ENCODE data around the gene VWA5B2. TPM values are rescaled to one million over a fixed set of nuclear protein-coding genes. Genes with fewer than 3 reads are reported as not detected.

Gene VWA5B2
- total and polyA plus RNA-seq, 2 experiments from 2014 or later = 0.66 TPM; not detected in 1

DNA sequence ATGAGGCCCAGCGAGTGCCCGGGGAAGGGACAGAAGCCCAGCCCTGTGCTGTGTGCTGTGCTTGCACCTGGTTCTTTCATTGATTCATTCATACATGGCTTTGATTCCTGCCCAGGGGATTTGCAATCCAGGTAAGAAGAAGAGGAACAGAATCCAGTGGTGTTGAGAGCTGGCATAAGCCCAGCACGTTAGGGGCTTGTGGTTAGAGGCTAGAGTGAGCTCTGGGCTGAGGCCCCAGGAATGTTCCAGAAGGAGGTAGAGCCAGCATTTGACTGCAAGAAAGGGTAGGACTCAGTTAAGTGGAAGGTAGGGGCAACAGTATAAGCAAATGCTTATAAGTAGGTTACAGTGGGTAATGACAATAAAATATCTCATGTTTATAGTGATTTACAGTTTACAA lies 2.3 kb downstream of the VWA5B2 start (continued):
- TF ChIP-seq EZH2 (IDR thresholded peaks at IDR 0.05; ENCODE audit: low read depth, unreplicated experiment) = no peak
- TF ChIP-seq JUNB (IDR thresholded peaks at IDR 0.05; ENCODE audit: unreplicated experiment) = no peak
- TF ChIP-seq ZNF331 (CRISPR knock-in tag; IDR thresholded peaks at IDR 0.05; ENCODE audit: low read depth) = no peak
- TF ChIP-seq POLR2AphosphoS5 (IDR thresholded peaks at IDR 0.05; ENCODE audit: low read depth) = no peak
- TF ChIP-seq CREB1 (CRISPR knock-in tag; IDR thresholded peaks at IDR 0.05; ENCODE audit: low read depth) = no peak
- TF ChIP-seq, protein P1, sequence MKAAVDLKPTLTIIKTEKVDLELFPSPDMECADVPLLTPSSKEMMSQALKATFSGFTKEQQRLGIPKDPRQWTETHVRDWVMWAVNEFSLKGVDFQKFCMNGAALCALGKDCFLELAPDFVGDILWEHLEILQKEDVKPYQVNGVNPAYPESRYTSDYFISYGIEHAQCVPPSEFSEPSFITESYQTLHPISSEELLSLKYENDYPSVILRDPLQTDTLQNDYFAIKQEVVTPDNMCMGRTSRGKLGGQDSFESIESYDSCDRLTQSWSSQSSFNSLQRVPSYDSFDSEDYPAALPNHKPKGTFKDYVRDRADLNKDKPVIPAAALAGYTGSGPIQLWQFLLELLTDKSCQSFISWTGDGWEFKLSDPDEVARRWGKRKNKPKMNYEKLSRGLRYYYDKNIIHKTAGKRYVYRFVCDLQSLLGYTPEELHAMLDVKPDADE (IDR thresholded peaks at IDR 0.05) = no peak

DNA sequence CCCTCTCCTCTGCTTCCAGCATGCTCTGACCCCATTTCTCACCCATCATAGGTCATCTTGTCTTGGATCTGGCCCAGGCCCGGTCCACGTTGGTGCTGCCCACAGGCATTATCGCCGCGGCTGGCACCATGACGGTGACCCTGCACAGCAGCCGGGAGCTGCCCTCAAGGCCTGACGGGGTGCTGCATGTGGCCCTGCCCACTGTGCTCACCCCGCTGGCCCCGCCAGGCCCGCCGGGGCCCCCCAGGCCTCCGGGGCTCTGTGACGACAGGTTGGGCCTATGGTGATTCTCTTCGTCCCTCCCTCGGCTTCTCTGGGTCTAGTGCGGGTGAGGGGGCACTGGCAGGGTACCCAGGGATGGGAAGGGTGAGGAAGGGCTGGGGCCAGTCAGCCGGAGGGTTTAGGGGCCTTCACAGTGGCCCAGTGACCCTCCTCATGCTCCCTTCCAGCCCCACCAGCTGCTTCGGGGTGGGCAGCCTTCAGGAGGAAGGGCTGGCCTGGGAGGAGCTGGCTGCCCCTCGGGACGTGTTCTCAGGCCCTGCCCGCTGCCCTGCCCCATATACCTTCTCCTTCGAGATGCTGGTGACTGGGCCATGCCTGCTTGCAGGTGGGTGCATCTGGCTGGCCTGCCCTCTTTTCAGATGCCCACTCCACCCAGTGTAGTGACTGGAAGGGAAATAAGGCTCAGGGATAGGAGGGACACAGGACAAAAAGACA lies 3.9 kb downstream of the VWA5B2 start:
- Histone ChIP-seq H4K20me1 (replicated peaks; ENCODE audit: insufficient read depth) (0 out of 2 replicates have a peak, but pooled peaks cover 6% of the 10 kb centered on the region), H3K9me2 (ENCODE audit: insufficient read depth) (no peaks in the 10 kb centered on the region), H3K4me2 (no peak overlapping the region), H3K4me1 (ENCODE audit: insufficient read depth) (no peaks in the 10 kb centered on the region), H3K27ac (ENCODE audit: low read depth) (no peak overlapping the region), H3K36me3 (ENCODE audit: insufficient read depth) (no peaks in the 10 kb centered on the region), H2AFZ (no peak overlapping the region), H3K27me3 (ENCODE audit: insufficient read depth) (peaks cover 60% of the 10 kb centered on the region), H3K4me3 (no peak overlapping the region), H3F3A (replicated peaks; ENCODE audit: low read depth) (no peaks in the 10 kb centered on the region), H3K79me2 (replicated peaks; ENCODE audit: insufficient read depth) (no peaks in the 10 kb centered on the region)
- TF ChIP-seq, protein P2, sequence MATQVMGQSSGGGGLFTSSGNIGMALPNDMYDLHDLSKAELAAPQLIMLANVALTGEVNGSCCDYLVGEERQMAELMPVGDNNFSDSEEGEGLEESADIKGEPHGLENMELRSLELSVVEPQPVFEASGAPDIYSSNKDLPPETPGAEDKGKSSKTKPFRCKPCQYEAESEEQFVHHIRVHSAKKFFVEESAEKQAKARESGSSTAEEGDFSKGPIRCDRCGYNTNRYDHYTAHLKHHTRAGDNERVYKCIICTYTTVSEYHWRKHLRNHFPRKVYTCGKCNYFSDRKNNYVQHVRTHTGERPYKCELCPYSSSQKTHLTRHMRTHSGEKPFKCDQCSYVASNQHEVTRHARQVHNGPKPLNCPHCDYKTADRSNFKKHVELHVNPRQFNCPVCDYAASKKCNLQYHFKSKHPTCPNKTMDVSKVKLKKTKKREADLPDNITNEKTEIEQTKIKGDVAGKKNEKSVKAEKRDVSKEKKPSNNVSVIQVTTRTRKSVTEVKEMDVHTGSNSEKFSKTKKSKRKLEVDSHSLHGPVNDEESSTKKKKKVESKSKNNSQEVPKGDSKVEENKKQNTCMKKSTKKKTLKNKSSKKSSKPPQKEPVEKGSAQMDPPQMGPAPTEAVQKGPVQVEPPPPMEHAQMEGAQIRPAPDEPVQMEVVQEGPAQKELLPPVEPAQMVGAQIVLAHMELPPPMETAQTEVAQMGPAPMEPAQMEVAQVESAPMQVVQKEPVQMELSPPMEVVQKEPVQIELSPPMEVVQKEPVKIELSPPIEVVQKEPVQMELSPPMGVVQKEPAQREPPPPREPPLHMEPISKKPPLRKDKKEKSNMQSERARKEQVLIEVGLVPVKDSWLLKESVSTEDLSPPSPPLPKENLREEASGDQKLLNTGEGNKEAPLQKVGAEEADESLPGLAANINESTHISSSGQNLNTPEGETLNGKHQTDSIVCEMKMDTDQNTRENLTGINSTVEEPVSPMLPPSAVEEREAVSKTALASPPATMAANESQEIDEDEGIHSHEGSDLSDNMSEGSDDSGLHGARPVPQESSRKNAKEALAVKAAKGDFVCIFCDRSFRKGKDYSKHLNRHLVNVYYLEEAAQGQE (IDR thresholded peaks at IDR 0.05; ENCODE audit: unreplicated experiment) = no peak
- TF ChIP-seq, protein P3, sequence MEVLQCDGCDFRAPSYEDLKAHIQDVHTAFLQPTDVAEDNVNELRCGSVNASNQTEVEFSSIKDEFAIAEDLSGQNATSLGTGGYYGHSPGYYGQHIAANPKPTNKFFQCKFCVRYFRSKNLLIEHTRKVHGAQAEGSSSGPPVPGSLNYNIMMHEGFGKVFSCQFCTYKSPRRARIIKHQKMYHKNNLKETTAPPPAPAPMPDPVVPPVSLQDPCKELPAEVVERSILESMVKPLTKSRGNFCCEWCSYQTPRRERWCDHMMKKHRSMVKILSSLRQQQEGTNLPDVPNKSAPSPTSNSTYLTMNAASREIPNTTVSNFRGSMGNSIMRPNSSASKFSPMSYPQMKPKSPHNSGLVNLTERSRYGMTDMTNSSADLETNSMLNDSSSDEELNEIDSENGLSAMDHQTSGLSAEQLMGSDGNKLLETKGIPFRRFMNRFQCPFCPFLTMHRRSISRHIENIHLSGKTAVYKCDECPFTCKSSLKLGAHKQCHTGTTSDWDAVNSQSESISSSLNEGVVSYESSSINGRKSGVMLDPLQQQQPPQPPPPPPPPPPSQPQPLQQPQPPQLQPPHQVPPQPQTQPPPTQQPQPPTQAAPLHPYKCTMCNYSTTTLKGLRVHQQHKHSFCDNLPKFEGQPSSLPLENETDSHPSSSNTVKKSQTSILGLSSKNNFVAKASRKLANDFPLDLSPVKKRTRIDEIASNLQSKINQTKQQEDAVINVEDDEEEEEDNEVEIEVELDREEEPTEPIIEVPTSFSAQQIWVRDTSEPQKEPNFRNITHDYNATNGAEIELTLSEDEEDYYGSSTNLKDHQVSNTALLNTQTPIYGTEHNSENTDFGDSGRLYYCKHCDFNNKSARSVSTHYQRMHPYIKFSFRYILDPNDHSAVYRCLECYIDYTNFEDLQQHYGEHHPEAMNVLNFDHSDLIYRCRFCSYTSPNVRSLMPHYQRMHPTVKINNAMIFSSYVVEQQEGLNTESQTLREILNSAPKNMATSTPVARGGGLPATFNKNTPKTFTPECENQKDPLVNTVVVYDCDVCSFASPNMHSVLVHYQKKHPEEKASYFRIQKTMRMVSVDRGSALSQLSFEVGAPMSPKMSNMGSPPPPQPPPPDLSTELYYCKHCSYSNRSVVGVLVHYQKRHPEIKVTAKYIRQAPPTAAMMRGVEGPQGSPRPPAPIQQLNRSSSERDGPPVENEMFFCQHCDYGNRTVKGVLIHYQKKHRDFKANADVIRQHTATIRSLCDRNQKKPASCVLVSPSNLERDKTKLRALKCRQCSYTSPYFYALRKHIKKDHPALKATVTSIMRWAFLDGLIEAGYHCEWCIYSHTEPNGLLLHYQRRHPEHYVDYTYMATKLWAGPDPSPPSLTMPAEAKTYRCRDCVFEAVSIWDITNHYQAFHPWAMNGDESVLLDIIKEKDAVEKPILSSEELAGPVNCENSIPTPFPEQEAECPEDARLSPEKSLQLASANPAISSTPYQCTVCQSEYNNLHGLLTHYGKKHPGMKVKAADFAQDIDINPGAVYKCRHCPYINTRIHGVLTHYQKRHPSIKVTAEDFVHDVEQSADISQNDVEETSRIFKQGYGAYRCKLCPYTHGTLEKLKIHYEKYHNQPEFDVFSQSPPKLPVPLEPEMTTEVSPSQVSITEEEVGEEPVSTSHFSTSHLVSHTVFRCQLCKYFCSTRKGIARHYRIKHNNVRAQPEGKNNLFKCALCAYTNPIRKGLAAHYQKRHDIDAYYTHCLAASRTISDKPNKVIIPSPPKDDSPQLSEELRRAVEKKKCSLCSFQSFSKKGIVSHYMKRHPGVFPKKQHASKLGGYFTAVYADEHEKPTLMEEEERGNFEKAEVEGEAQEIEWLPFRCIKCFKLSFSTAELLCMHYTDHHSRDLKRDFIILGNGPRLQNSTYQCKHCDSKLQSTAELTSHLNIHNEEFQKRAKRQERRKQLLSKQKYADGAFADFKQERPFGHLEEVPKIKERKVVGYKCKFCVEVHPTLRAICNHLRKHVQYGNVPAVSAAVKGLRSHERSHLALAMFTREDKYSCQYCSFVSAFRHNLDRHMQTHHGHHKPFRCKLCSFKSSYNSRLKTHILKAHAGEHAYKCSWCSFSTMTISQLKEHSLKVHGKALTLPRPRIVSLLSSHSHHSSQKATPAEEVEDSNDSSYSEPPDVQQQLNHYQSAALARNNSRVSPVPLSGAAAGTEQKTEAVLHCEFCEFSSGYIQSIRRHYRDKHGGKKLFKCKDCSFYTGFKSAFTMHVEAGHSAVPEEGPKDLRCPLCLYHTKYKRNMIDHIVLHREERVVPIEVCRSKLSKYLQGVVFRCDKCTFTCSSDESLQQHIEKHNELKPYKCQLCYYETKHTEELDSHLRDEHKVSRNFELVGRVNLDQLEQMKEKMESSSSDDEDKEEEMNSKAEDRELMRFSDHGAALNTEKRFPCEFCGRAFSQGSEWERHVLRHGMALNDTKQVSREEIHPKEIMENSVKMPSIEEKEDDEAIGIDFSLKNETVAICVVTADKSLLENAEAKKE (CRISPR knock-in tag; IDR thresholded peaks at IDR 0.05) = no peak
- no peak for TF ChIP-seq EZH2 (IDR thresholded peaks at IDR 0.05; ENCODE audit: low read depth, unreplicated experiment)
- Mint-ChIP-seq H3K36me3 (ENCODE audit: low read depth) (no peaks in the 10 kb centered on the region; the same call in 2 of the 3 replicates), H3K4me3 (no peak overlapping the region), H3K4me1 (peaks cover 11% of the 10 kb centered on the region), H3K9me3 (no peaks in the 10 kb centered on the region; the same call in 2 of the 3 replicates), H3K27ac (no peak overlapping the region), H3K27me3 (ENCODE audit: insufficient read depth, low read depth, poor library complexity) (peaks cover 50% of the 10 kb centered on the region)
- DNase-seq (ENCODE audit: low spot score) = no peak
- no peak for ATAC-seq
